ENCODE results near the gene ETV1. TPM values are rescaled to one million over a fixed set of nuclear protein-coding genes. Genes with fewer than 3 reads are reported as not detected.

Gene ETV1
- total and polyA plus RNA-seq, 2 of the 4 experiments (the other 2 are of a cell fraction) = 8.6 to 21.1 TPM

- Histone ChIP-seq H3K4me2 (ENCODE audit: low read depth, low read length) (peak overlapping the region; percentile 99), H2AK5ac (ENCODE audit: low read depth, low read length) (no peak overlapping the region), H3K9me1 (ENCODE audit: insufficient read depth, low read length) (no peaks in the 10 kb centered on the region), H2BK20ac (ENCODE audit: low read depth, low read length) (no peak overlapping the region), H3K4me3 (ENCODE audit: insufficient read depth, low read depth, low read length) (peak overlapping the region; percentile 91), H2AFZ (replicated peaks; ENCODE audit: low read length, poor library complexity) (peak overlapping the region; percentile 18), H2AK9ac (replicated peaks; ENCODE audit: low read depth, low read length, poor library complexity) (no peak overlapping the region), H3K4ac (ENCODE audit: low read depth, low read length) (peak overlapping the region; percentile 57; the same call in 1 of the 2 replicates), H3K36me3 (ENCODE audit: control insufficient read depth, insufficient read depth, low read length) (no peaks in the 10 kb centered on the region), H4K8ac (ENCODE audit: low read depth in 2 of 2, low read length in 2 of 2) (peak overlapping the region; percentile 4 to 10; a peak in 1 of 4 replicates), H2BK5ac (ENCODE audit: low read depth, low read length, poor library complexity, severe bottlenecking) (peak overlapping the region; percentile 31), H2BK15ac (ENCODE audit: low read depth, low read length) (no peak overlapping the region), H4K91ac (ENCODE audit: insufficient read depth, low read depth, low read length) (no peak overlapping the region), H3K14ac (replicated peaks; ENCODE audit: low read depth, low read length) (peak overlapping the region; percentile 74; the same call in 1 of the 2 replicates), H4K5ac (ENCODE audit: low read depth, low read length) (no peak overlapping the region), H4K20me1 (ENCODE audit: insufficient read depth, low read length) (no peaks in the 10 kb centered on the region), H3K18ac (ENCODE audit: low read depth, low read length) (peak overlapping the region; percentile 83; the same call in 1 of the 2 replicates), H3K9me3 (ENCODE audit: control insufficient read depth, insufficient read depth, low read length) (no peaks in the 10 kb centered on the region), H3K27me3 (ENCODE audit: control insufficient read depth, insufficient read depth, low read length) (no peaks in the 10 kb centered on the region), H3K23ac (ENCODE audit: low read depth, low read length) (peak overlapping the region; percentile 91; the same call in 1 of the 2 replicates), H3K4me1 (ENCODE audit: control insufficient read depth, insufficient read depth, low read length) (no peaks in the 10 kb centered on the region), H2BK120ac (ENCODE audit: low read depth, low read length) (peak overlapping the region; percentile 71; the same call in 1 of the 2 replicates), H3K9ac (ENCODE audit: low read depth, low read length) (peak overlapping the region; percentile 64), H3K56ac (ENCODE audit: extremely low read depth, insufficient read depth, low read length) (peak overlapping the region; percentile 86), H3K79me1 (ENCODE audit: low read depth in 1 of 2, low read length in 2 of 2) (peaks cover 0 to 4% of the 10 kb centered on the region in 2 experiments; a peak in 1 of 4 replicates), H3K27ac (ENCODE audit: insufficient read depth, low read length) (peak overlapping the region; percentile 33)
- ATAC-seq (ENCODE audit: low read depth) (no peak), DNase-seq (peak; percentile 26)
- intact Hi-C loops (cut with micrococcal nuclease) (loop anchor here (1.0 to 5.0 kb wide), 6 partner anchors 42 to 469 kb away; no protein-coding TSS in a partner anchor), in situ Hi-C loops (cut with MboI; ENCODE audit: low sequenced_read_pairs) (loop anchor here (25.0 kb wide), 1 partner anchor 1326 kb away; no protein-coding TSS in a partner anchor), dilution Hi-C loops (cut with HindIII; ENCODE audit: low sequenced_read_pairs, unreplicated experiment) (no loop called here)
- POLR2A ChIA-PET (ENCODE audit: unreplicated experiment) = interaction anchor here (0.6 to 0.7 kb wide), 2 partner anchors 129 to 371 kb away, joined by 3 to 17 read pairs; no protein-coding TSS in a partner anchor
- TF ChIP-seq RFX5 (IDR thresholded peaks at IDR 0.05; ENCODE audit: low read depth, low read length) (no peak), CTCF (conservative IDR thresholded peaks at IDR 0.05; ENCODE audit: low read depth, low read length) (no peak), ELK1 (IDR thresholded peaks at IDR 0.05; ENCODE audit: borderline replicate concordance, low read depth, low read length) (no peak)
- WGBS, 2 experiments (ENCODE audit: extremely low coverage in 2 of 2, insufficient read length in 1 of 2) = 0% methylated on average over 3 of the region's 5 CpGs; no CpG with 5 or more reads in 1 of the 2 experiments
- BruUV-seq (replicated peaks) = no TSS peak
- CTCF ChIA-PET = interaction anchor here (0.6 to 1.9 kb wide), 9 partner anchors 10 to 463 kb away, joined by 3 to 6 read pairs (median 3); no protein-coding TSS in a partner anchor
These were observed 738 bp downstream of the ETV1 start for GRCh38 chr7:13988731-13989125.
